MV-4-11 (cell line): Measurements from ENCODE around the gene ZNF462.
"Not testable (repeated sequence)": the region's sequence is repeated elsewhere in the genome, so short reads cannot be mapped to it uniquely, and the experiment has no call there.

Source experiments
- DNase-seq: peaks from one replicate; lab custom pipeline; 2025; lab: John Stamatoyannopoulos, UW

Gene ZNF462

GRCh38 chr9:106962122-106962521 is 99.2 kb downstream of the ZNF462 start:
- DNase-seq = no peak

- DNase-seq = no peak
Observed at GRCh38 chr9:106962615-106963363, 99.8 kb downstream of the ZNF462 start.

- DNase-seq = no peak
Observed at GRCh38 chr9:106963684-106964083, 100.7 kb downstream of the ZNF462 start.

- no peak for DNase-seq
Observed at GRCh38 chr9:106964329-106964728, 101.4 kb downstream of the ZNF462 start.

- DNase-seq = no peak
Observed at GRCh38 chr9:106964822-106965525, 102.0 kb downstream of the ZNF462 start.

GRCh38 chr9:106966481-106966880 is 103.5 kb downstream of the ZNF462 start:
- DNase-seq = no peak

GRCh38 chr9:106969696-106970095 is 106.7 kb downstream of the ZNF462 start:
- no peak for DNase-seq

- no peak for DNase-seq
Observed at GRCh38 chr9:106970219-106970975, 107.4 kb downstream of the ZNF462 start.

- no peak for DNase-seq
Observed at GRCh38 chr9:106970976-106971457, 108.1 kb downstream of the ZNF462 start.

- no peak for DNase-seq
Observed at GRCh38 chr9:106972082-106972481, 109.1 kb downstream of the ZNF462 start.

- no peak for DNase-seq
Observed at GRCh38 chr9:106974341-106974740, 111.4 kb downstream of the ZNF462 start.

GRCh38 chr9:106976772-106977171 is 113.8 kb downstream of the ZNF462 start:
- DNase-seq = no peak

GRCh38 chr9:106980551-106981101 is 117.7 kb downstream of the ZNF462 start:
- DNase-seq = no peak

GRCh38 chr9:106981396-106982287 is 118.7 kb downstream of the ZNF462 start:
- DNase-seq = no peak

GRCh38 chr9:106982636-106983035 is 119.7 kb downstream of the ZNF462 start:
- no peak for DNase-seq

- no peak for DNase-seq
Observed at GRCh38 chr9:106983346-106983745, 120.4 kb downstream of the ZNF462 start.

GRCh38 chr9:106989904-106990303 is 126.9 kb downstream of the ZNF462 start:
- not testable (repeated sequence) for DNase-seq

- no peak for DNase-seq
Observed at GRCh38 chr9:106992186-106992585, 129.2 kb downstream of the ZNF462 start.

- no peak for DNase-seq
Observed at GRCh38 chr9:106993603-106994002, 130.6 kb downstream of the ZNF462 start.

GRCh38 chr9:106994463-106994862 is 131.5 kb downstream of the ZNF462 start:
- no peak for DNase-seq

GRCh38 chr9:107000218-107000617 is 137.3 kb downstream of the ZNF462 start:
- DNase-seq = no peak
